WTC11 (cell line): ENCODE results near the gene SYT7.

Source experiments
- ATF3 ChIP-seq: sonication (generic); formaldehyde crosslinking; conservative IDR thresholded peaks from 2 replicates; pipeline ENCODE4 v1.8.1; 2022; ENCODE audit warnings: mild to moderate bottlenecking, missing genetic modification reagents
- CTCF ChIP-seq: fragments of 200-600 bp; IDR thresholded peaks from 2 replicates; pipeline ENCODE4 v1.8.0; 2022; ENCODE audit warnings: antibody characterized with exemption
- GRHL2 ChIP-seq: fragments of 250-450 bp; sonication (Bioruptor Pico); IDR thresholded peaks from 2 replicates; pipeline ENCODE4 v1.8.0; 2022; ENCODE audit warnings: mild to moderate bottlenecking, moderate library complexity; ENCODE audit not compliant: insufficient replicate concordance, severe bottlenecking
- NFE2L1 ChIP-seq: sonication (generic); formaldehyde crosslinking; IDR thresholded peaks from 2 replicates; pipeline ENCODE4 v1.8.1; 2023; ENCODE audit warnings: missing genetic modification reagents
- TCF7 ChIP-seq: sonication (generic); formaldehyde crosslinking; IDR thresholded peaks from 2 replicates; pipeline ENCODE4 v1.8.0; 2022; ENCODE audit warnings: mild to moderate bottlenecking, low read depth, missing genetic modification reagents, moderate library complexity
- TEAD1 ChIP-seq: sonication (generic); formaldehyde crosslinking; IDR thresholded peaks from 2 replicates; pipeline ENCODE4 v1.8.0; 2022; ENCODE audit warnings: mild to moderate bottlenecking, missing genetic modification reagents
- USF2 ChIP-seq: sonication (generic); formaldehyde crosslinking; IDR thresholded peaks from 2 replicates; pipeline ENCODE4 v1.8.1; 2023; ENCODE audit warnings: mild to moderate bottlenecking, missing genetic modification reagents, moderate library complexity
- ZNF232 ChIP-seq: sonication (generic); formaldehyde crosslinking; IDR thresholded peaks from 2 replicates; pipeline ENCODE4 v1.8.0; 2022; ENCODE audit warnings: mild to moderate bottlenecking, missing genetic modification reagents
- TF ChIP-seq, protein P1 (sequence below): sonication (generic); formaldehyde crosslinking; IDR thresholded peaks from 2 replicates; pipeline ENCODE4 v1.8.1; 2023; ENCODE audit warnings: mild to moderate bottlenecking, missing genetic modification reagents
- TF ChIP-seq, protein P2 (sequence below): sonication (generic); formaldehyde crosslinking; IDR thresholded peaks from 2 replicates; pipeline ENCODE4 v1.8.1; 2022; ENCODE audit warnings: mild to moderate bottlenecking, missing genetic modification reagents, moderate library complexity, borderline replicate concordance

DNA sequence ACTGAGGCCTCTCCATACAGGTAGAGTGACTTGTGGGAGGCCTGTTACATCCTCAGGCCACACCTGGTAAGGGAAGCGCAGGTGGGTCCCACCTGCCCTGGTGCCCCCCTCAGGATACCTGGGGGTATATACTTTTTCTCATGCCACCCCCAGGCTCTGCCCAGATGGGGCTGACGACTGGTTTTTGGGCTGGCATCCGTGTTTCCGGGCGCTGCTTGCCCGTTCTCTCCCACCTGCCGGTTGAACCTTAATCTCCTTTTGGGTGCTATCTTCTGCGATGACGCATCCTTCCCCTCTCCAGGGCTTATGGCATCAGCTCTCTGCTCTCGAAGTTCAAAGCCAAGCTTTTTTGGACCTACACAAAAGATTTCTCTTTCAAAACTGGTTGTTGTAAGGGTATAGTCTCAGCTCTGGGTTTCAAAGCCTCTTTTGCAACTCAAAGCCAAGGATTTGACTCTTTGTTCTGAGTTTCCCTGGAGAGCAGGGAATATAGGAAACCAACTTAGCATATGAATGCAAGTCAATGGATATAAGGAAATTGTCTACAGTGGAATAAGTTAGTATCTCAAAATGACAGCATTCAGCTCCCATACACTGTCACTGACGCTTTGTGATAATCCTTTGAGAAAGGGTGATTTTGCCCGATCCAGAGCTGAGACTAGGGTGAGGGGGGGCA is 80.9 kb downstream of the SYT7 start:
- TF ChIP-seq CTCF, result no peak
- no peak for TF ChIP-seq USF2
- TF ChIP-seq, protein P1, sequence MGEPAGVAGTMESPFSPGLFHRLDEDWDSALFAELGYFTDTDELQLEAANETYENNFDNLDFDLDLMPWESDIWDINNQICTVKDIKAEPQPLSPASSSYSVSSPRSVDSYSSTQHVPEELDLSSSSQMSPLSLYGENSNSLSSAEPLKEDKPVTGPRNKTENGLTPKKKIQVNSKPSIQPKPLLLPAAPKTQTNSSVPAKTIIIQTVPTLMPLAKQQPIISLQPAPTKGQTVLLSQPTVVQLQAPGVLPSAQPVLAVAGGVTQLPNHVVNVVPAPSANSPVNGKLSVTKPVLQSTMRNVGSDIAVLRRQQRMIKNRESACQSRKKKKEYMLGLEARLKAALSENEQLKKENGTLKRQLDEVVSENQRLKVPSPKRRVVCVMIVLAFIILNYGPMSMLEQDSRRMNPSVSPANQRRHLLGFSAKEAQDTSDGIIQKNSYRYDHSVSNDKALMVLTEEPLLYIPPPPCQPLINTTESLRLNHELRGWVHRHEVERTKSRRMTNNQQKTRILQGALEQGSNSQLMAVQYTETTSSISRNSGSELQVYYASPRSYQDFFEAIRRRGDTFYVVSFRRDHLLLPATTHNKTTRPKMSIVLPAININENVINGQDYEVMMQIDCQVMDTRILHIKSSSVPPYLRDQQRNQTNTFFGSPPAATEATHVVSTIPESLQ (CRISPR knock-in tag), result no peak
- TF ChIP-seq, protein P2, sequence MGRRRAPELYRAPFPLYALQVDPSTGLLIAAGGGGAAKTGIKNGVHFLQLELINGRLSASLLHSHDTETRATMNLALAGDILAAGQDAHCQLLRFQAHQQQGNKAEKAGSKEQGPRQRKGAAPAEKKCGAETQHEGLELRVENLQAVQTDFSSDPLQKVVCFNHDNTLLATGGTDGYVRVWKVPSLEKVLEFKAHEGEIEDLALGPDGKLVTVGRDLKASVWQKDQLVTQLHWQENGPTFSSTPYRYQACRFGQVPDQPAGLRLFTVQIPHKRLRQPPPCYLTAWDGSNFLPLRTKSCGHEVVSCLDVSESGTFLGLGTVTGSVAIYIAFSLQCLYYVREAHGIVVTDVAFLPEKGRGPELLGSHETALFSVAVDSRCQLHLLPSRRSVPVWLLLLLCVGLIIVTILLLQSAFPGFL (CRISPR knock-in tag), result no peak
- TF ChIP-seq ZNF232 (CRISPR knock-in tag), result no peak
- TF ChIP-seq GRHL2 (CRISPR knock-in tag), result no peak
- no peak for TF ChIP-seq NFE2L1 (CRISPR knock-in tag)
- TF ChIP-seq TCF7 (CRISPR knock-in tag), result no peak
- no peak for TF ChIP-seq ATF3 (CRISPR knock-in tag)
- TF ChIP-seq TEAD1 (CRISPR knock-in tag), result no peak
